Vagina (tissue), 2 donors: ENCODE measurements around the gene GYG1.

ENCODE experiments used
- POLR2A ChIP-seq, 2 donors: fragments of 450-650 bp; IDR thresholded peaks; one replicate each; pipeline ENCODE4 v1.6.1; 2017; ENCODE audit warnings: antibody characterized with exemption in 2 of 2, mild to moderate bottlenecking in 2 of 2, moderate library complexity in 2 of 2
- TF ChIP-seq, protein P1 (sequence below), 3 experiments: fragments of 450-650 bp in 2 of 3; fragments of 200-600 bp in 1 of 3; sonication (generic) in 1 of 3; IDR thresholded peaks; one replicate each; pipeline ENCODE4 v1.5.1; 2017 to 2019; ENCODE audit warnings: antibody characterized with exemption in 3 of 3, mild to moderate bottlenecking in 2 of 3, moderate library complexity in 2 of 3

DNA sequence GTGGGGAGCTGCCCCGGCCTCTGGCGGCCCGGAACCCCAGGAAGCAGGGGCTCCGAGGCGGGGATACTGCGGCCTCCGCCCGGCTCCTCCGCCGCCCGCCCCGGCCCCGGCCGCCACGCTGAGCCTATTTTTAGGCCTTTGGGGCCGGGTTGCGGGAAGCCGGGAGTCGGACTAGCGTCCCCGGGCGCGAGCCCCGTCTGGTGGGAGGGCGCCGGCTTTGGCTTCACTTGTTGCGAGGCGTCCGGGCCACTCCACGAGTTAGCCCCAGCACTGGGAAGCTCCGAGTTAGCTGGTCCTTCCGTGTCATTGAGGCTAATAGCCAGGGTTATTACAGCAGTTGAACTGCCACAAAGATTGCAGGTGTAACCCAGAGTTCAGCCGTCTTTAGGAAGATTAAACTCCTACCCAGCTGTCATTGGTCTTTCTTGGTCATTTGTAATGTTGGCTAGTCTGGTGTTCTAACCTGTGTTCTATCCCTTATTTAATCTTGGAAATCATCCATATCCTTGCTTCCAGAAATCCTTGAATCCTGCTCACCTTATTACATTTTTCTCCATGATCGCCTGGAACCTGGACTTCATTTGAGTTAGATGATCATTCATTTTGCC lies 791 bp downstream of the GYG1 start:
- TF ChIP-seq, protein P1, sequence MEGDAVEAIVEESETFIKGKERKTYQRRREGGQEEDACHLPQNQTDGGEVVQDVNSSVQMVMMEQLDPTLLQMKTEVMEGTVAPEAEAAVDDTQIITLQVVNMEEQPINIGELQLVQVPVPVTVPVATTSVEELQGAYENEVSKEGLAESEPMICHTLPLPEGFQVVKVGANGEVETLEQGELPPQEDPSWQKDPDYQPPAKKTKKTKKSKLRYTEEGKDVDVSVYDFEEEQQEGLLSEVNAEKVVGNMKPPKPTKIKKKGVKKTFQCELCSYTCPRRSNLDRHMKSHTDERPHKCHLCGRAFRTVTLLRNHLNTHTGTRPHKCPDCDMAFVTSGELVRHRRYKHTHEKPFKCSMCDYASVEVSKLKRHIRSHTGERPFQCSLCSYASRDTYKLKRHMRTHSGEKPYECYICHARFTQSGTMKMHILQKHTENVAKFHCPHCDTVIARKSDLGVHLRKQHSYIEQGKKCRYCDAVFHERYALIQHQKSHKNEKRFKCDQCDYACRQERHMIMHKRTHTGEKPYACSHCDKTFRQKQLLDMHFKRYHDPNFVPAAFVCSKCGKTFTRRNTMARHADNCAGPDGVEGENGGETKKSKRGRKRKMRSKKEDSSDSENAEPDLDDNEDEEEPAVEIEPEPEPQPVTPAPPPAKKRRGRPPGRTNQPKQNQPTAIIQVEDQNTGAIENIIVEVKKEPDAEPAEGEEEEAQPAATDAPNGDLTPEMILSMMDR (IDR thresholded peaks at IDR 0.05) = no peak
- TF ChIP-seq POLR2A (IDR thresholded peaks at IDR 0.05) = no peak
